GM19193 (cell line): ENCODE data around the gene TTLL5.

Experiments
- POLR2A ChIP-seq: IDR thresholded peaks from 4 replicates; pipeline ENCODE4 v1.6.1; 2011; ENCODE audit not compliant: insufficient read depth, insufficient read length; ENCODE audit errors: extremely low read depth

Gene TTLL5

GRCh38 chr14:75832621-75833297 is 171.7 kb downstream of the TTLL5 start:
- TF ChIP-seq POLR2A = no peak

GRCh38 chr14:75833326-75834020 is 172.4 kb downstream of the TTLL5 start:
- no peak for TF ChIP-seq POLR2A

- no peak for TF ChIP-seq POLR2A
Measured at GRCh38 chr14:75835156-75835725, 174.2 kb downstream of the TTLL5 start.

- no peak for TF ChIP-seq POLR2A
Measured at GRCh38 chr14:75835737-75836136, 174.7 kb downstream of the TTLL5 start.

GRCh38 chr14:75837151-75837787 is 176.2 kb downstream of the TTLL5 start:
- TF ChIP-seq POLR2A = no peak

- TF ChIP-seq POLR2A = no peak
Measured at GRCh38 chr14:75840911-75841310, 179.9 kb downstream of the TTLL5 start.

- TF ChIP-seq POLR2A = no peak
Measured at GRCh38 chr14:75842551-75842950, 181.5 kb downstream of the TTLL5 start.

GRCh38 chr14:75844486-75844885 is 183.4 kb downstream of the TTLL5 start:
- TF ChIP-seq POLR2A = no peak

GRCh38 chr14:75845136-75845804 is 184.2 kb downstream of the TTLL5 start:
- TF ChIP-seq POLR2A = no peak

GRCh38 chr14:75847584-75847983 is 186.5 kb downstream of the TTLL5 start:
- no peak for TF ChIP-seq POLR2A

GRCh38 chr14:75848167-75848913 is 187.3 kb downstream of the TTLL5 start:
- TF ChIP-seq POLR2A = no peak

GRCh38 chr14:75849300-75849895 is 188.4 kb downstream of the TTLL5 start:
- no peak for TF ChIP-seq POLR2A

- no peak for TF ChIP-seq POLR2A
Measured at GRCh38 chr14:75851574-75851866, 190.5 kb downstream of the TTLL5 start.

GRCh38 chr14:75854111-75854799 is 193.2 kb downstream of the TTLL5 start:
- no peak for TF ChIP-seq POLR2A
